ENCODE measurements around the gene CHRNB4.
"Not testable (repeated sequence)": the region's sequence is repeated elsewhere in the genome, so short reads cannot be mapped to it uniquely, and the experiment has no call there.

Gene CHRNB4

GRCh38 chr15:78684657-78685056, 43.6 kb upstream of the CHRNB4 start:
- Histone ChIP-seq H3K79me2 (no peaks in the 10 kb centered on the region), H3K36me3 (ENCODE audit: control insufficient read depth, insufficient read depth, low read length) (no peaks in the 10 kb centered on the region), H3K9me3 (ENCODE audit: control insufficient read depth, low read length) (no peaks in the 10 kb centered on the region), H3K4me2 (ENCODE audit: low read length) (no peak overlapping the region), H3K27ac (no peak overlapping the region), H3K27me3 (ENCODE audit: control insufficient read depth, insufficient read depth, low read length) (no peaks in the 10 kb centered on the region), H3K9ac (no peak overlapping the region), H3K4me3 (ENCODE audit: low read depth, low read length) (no peak overlapping the region), H2AFZ (no peak overlapping the region), H3K4me1 (peaks cover 4% of the 10 kb centered on the region)
- TF ChIP-seq, protein P1, sequence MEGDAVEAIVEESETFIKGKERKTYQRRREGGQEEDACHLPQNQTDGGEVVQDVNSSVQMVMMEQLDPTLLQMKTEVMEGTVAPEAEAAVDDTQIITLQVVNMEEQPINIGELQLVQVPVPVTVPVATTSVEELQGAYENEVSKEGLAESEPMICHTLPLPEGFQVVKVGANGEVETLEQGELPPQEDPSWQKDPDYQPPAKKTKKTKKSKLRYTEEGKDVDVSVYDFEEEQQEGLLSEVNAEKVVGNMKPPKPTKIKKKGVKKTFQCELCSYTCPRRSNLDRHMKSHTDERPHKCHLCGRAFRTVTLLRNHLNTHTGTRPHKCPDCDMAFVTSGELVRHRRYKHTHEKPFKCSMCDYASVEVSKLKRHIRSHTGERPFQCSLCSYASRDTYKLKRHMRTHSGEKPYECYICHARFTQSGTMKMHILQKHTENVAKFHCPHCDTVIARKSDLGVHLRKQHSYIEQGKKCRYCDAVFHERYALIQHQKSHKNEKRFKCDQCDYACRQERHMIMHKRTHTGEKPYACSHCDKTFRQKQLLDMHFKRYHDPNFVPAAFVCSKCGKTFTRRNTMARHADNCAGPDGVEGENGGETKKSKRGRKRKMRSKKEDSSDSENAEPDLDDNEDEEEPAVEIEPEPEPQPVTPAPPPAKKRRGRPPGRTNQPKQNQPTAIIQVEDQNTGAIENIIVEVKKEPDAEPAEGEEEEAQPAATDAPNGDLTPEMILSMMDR (IDR thresholded peaks at IDR 0.05): no peak

DNA sequence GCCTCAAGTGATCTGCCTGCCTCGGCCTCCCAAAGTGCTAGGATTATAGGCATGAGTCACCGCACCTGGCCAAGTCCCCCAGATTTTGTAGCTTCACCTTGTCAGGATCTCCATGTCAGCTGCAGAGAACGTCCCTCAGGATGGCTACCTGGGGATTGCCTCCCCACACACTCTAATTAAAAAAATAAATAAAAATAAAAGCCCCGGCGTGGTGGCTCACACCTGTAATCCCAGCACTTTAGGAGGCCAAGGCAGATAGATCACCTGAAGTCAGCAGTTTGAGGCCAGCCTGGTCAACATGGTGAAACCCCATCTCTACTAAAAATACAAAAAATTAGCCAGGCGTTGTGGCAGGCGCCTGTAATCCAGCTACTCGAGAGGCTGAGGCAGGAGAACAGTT, 42.6 kb upstream of the CHRNB4 start:
- not testable (repeated sequence) for H3K36me3 ChIP-seq (ENCODE audit: control insufficient read depth, insufficient read depth, low read length); H3K4me1 ChIP-seq; H3K4me3 ChIP-seq (ENCODE audit: low read depth, low read length); H3K4me2 ChIP-seq (ENCODE audit: low read length); H3K9me3 ChIP-seq (ENCODE audit: control insufficient read depth, low read length); H3K27ac ChIP-seq; H3K27me3 ChIP-seq (ENCODE audit: control insufficient read depth, insufficient read depth, low read length); H3K79me2 ChIP-seq; H2AFZ ChIP-seq; H3K9ac ChIP-seq

GRCh38 chr15:78682693-78683410, 41.8 kb upstream of the CHRNB4 start:
- no peak overlapping the region for H3K4me3 ChIP-seq (ENCODE audit: low read depth, low read length)
- no peaks in the 10 kb centered on the region for H3K79me2 ChIP-seq
- H3K36me3 ChIP-seq (ENCODE audit: control insufficient read depth, insufficient read depth, low read length): no peaks in the 10 kb centered on the region
- H3K27ac ChIP-seq: no peak overlapping the region
- H3K27me3 ChIP-seq (ENCODE audit: control insufficient read depth, insufficient read depth, low read length): no peaks in the 10 kb centered on the region
- no peaks in the 10 kb centered on the region for H3K9me3 ChIP-seq (ENCODE audit: control insufficient read depth, low read length)
- H3K4me2 ChIP-seq (ENCODE audit: low read length): no peak overlapping the region
- no peak overlapping the region for H2AFZ ChIP-seq
- TF ChIP-seq, protein P1 (IDR thresholded peaks at IDR 0.05): no peak
- H3K9ac ChIP-seq: no peak overlapping the region
- peaks cover 4% of the 10 kb centered on the region for H3K4me1 ChIP-seq

DNA sequence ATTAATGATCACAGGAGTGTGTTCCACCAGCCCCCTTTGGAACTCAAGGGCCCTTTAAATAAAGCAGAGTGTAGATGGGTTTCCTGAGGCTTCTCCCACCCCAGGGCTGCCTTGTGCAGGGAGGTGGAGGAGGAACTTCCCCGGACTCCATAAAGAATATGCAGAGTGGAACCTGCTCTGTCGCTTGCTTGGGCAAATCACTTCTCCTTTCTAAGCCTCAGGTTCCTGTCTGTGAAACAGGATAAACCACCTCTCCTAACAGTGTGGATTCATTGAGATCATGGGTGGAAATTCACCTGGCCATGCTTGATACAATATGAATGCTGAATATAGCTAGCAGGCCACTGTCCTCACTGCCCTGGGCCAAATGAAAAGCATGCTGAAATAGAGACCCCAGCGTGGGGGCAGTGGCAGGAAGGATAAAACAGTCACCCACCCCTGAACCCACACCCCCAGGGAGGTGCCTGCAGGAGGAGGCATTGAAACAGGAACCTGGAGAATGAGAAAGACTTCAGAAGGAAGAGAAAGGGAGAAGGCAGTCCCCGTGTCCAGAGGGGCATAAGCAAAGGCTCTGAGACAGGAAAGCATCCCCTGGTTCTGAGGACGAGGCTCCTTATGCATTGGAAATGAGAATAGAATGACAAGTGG, 41.1 kb upstream of the CHRNB4 start:
- Histone ChIP-seq H3K9me3 (ENCODE audit: control insufficient read depth, low read length) (no peaks in the 10 kb centered on the region), H3K27me3 (ENCODE audit: control insufficient read depth, insufficient read depth, low read length) (no peaks in the 10 kb centered on the region), H3K4me2 (ENCODE audit: low read length) (no peak overlapping the region), H3K4me1 (peaks cover 4% of the 10 kb centered on the region), H2AFZ (no peak overlapping the region), H3K79me2 (no peaks in the 10 kb centered on the region), H3K4me3 (ENCODE audit: low read depth, low read length) (no peak overlapping the region), H3K36me3 (ENCODE audit: control insufficient read depth, insufficient read depth, low read length) (no peaks in the 10 kb centered on the region), H3K9ac (no peak overlapping the region), H3K27ac (no peak overlapping the region)
- TF ChIP-seq, protein P1 (IDR thresholded peaks at IDR 0.05): no peak

DNA sequence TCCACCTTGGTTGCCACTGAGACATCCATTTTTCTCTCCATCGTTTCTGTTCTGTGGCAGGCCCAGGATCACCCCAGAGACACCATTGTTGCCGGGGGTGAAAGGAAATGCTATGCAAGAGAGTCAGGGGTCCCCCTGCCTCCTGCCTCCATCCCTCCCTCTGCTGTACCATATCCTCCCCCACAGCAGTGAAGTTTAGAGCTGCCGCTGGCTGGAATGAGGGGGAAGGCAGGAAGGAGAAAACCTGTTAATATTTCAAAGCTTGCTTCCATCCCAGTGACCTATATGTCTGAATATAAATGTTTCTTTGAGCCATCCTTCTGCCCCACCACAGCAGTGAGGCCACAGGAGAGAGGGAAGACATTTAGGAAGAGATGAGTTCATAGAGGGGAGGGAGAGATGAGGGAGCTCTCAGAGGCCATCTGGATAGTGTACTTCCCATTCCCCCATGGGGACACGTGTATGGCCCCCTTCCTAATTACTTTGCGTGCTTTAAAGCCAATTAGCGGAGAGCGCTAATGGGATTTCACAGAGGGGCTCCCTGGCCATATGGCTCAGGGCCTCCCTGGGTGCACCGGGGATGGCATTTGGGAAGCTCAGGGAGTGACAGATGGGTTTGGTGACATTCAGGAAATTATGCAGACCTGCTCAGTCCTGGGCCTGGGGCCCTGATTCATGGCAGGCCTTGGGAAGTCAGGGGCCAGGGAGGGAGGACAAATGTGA, 40.4 kb upstream of the CHRNB4 start:
- H3K4me2 ChIP-seq (ENCODE audit: low read length): no peak overlapping the region

More for the DNA sequence above, 40.4 kb upstream of the CHRNB4 start:
- Histone ChIP-seq H3K79me2 (no peaks in the 10 kb centered on the region), H3K27ac (no peak overlapping the region), H3K36me3 (ENCODE audit: control insufficient read depth, insufficient read depth, low read length) (no peaks in the 10 kb centered on the region), H2AFZ (no peak overlapping the region), H3K4me1 (peaks cover 4% of the 10 kb centered on the region), H3K27me3 (ENCODE audit: control insufficient read depth, insufficient read depth, low read length) (no peaks in the 10 kb centered on the region), H3K4me3 (ENCODE audit: low read depth, low read length) (no peak overlapping the region), H3K9ac (no peak overlapping the region), H3K9me3 (ENCODE audit: control insufficient read depth, low read length) (no peaks in the 10 kb centered on the region)
- TF ChIP-seq, protein P1 (IDR thresholded peaks at IDR 0.05): no peak

Measured in parathyroid adenoma (tissue), 2 donors.